ENCODE measurements around the gene ETV6.

The ETV6 gene

GRCh38 chr12:11711651-11712327 lies 62.3 kb downstream of the ETV6 start:
- no peak for TF ChIP-seq CTCF (IDR thresholded peaks at IDR 0.05)
- Histone ChIP-seq H3K27me3 (no peaks in the 10 kb centered on the region), H3K36me3 (no peaks in the 10 kb centered on the region), H3K27ac (peak overlapping the region; percentile 61), H3K9me3 (no peaks in the 10 kb centered on the region), H3K4me1 (ENCODE audit: control insufficient read depth in 1 of 2, insufficient read depth in 1 of 2, low read depth in 1 of 2, low read length in 1 of 2) (peaks cover 11 to 19% of the 10 kb centered on the region in 2 experiments), H3K4me3 (ENCODE audit: low read depth in 1 of 2, low read length in 1 of 2) (no peak overlapping the region)

GRCh38 chr12:11712491-11712890 lies 63.0 kb downstream of the ETV6 start:
- peaks cover 10 to 25% of the 10 kb centered on the region in 2 experiments for H3K4me1 ChIP-seq (ENCODE audit: control insufficient read depth in 1 of 2, insufficient read depth in 1 of 2, low read depth in 1 of 2, low read length in 1 of 2)
- no peak for TF ChIP-seq CTCF (IDR thresholded peaks at IDR 0.05)
- no peak overlapping the region for H3K4me3 ChIP-seq (ENCODE audit: low read depth in 1 of 2, low read length in 1 of 2)
- no peaks in the 10 kb centered on the region for H3K27me3 ChIP-seq
- peak overlapping the region; percentile 61 for H3K27ac ChIP-seq
- no peaks in the 10 kb centered on the region for H3K36me3 ChIP-seq
- H3K9me3 ChIP-seq = no peaks in the 10 kb centered on the region

GRCh38 chr12:11713202-11713601 lies 63.7 kb downstream of the ETV6 start:
- TF ChIP-seq CTCF (IDR thresholded peaks at IDR 0.05) = no peak
- Histone ChIP-seq H3K4me1 (ENCODE audit: control insufficient read depth in 1 of 2, insufficient read depth in 1 of 2, low read depth in 1 of 2, low read length in 1 of 2) (peaks cover 10 to 25% of the 10 kb centered on the region in 2 experiments), H3K9me3 (no peaks in the 10 kb centered on the region), H3K4me3 (ENCODE audit: low read depth in 1 of 2, low read length in 1 of 2) (no peak overlapping the region), H3K27ac (no peak overlapping the region), H3K36me3 (no peaks in the 10 kb centered on the region), H3K27me3 (no peaks in the 10 kb centered on the region)

GRCh38 chr12:11714626-11715025 lies 65.2 kb downstream of the ETV6 start:
- Histone ChIP-seq H3K4me3 (ENCODE audit: low read depth in 1 of 2, low read length in 1 of 2) (no peak overlapping the region), H3K36me3 (no peaks in the 10 kb centered on the region), H3K27me3 (no peaks in the 10 kb centered on the region), H3K9me3 (no peaks in the 10 kb centered on the region), H3K27ac (peak overlapping the region; percentile 3), H3K4me1 (ENCODE audit: control insufficient read depth in 1 of 2, insufficient read depth in 1 of 2, low read depth in 1 of 2, low read length in 1 of 2) (peaks cover 21 to 32% of the 10 kb centered on the region in 2 experiments)
- TF ChIP-seq CTCF (IDR thresholded peaks at IDR 0.05) = no peak

GRCh38 chr12:11715621-11716020 lies 66.1 kb downstream of the ETV6 start:
- no peaks in the 10 kb centered on the region for H3K36me3 ChIP-seq
- no peak overlapping the region for H3K27ac ChIP-seq
- no peaks in the 10 kb centered on the region for H3K27me3 ChIP-seq
- peaks cover 28 to 38% of the 10 kb centered on the region in 2 experiments for H3K4me1 ChIP-seq (ENCODE audit: control insufficient read depth in 1 of 2, insufficient read depth in 1 of 2, low read depth in 1 of 2, low read length in 1 of 2)
- H3K4me3 ChIP-seq (ENCODE audit: low read depth in 1 of 2, low read length in 1 of 2) = no peak overlapping the region
- TF ChIP-seq CTCF (IDR thresholded peaks at IDR 0.05) = no peak
- no peaks in the 10 kb centered on the region for H3K9me3 ChIP-seq
